ENCODE measurements around the gene NR2F6. TPM values are rescaled to one million over a fixed set of nuclear protein-coding genes. Genes with fewer than 3 reads are reported as not detected.

NR2F6 gene
- total RNA-seq, 1 donor from 2014 or later: 70.9 TPM

- peak overlapping the region; percentile 76 for H3K27ac Mint-ChIP-seq
- H3K4me1 Mint-ChIP-seq (ENCODE audit: unreplicated experiment): peaks cover 27% of the 10 kb centered on the region
- H3K9me3 Mint-ChIP-seq: no peaks in the 10 kb centered on the region
- peak overlapping the region; percentile 56 for H3K4me3 Mint-ChIP-seq
- no peaks in the 10 kb centered on the region for H3K27me3 Mint-ChIP-seq
- TF ChIP-seq CTCF (conservative IDR thresholded peaks at IDR 0.05): no peak
- no peak for DNase-seq (ENCODE audit: extremely low spot score, unreplicated experiment)
- peaks cover 8% of the 10 kb centered on the region for H3K36me3 Mint-ChIP-seq
These were observed 4.8 kb downstream of the NR2F6 start for GRCh38 chr19:17240826-17241399.

GRCh38 chr19:17240062-17240752 lies 5.5 kb downstream of the NR2F6 start:
- Mint-ChIP-seq H3K27me3 (no peaks in the 10 kb centered on the region), H3K4me1 (ENCODE audit: unreplicated experiment) (peaks cover 27% of the 10 kb centered on the region), H3K4me3 (peak overlapping the region; percentile 67), H3K27ac (peak overlapping the region; percentile 76), H3K36me3 (peaks cover 8% of the 10 kb centered on the region), H3K9me3 (no peaks in the 10 kb centered on the region)
- no peak for TF ChIP-seq CTCF (conservative IDR thresholded peaks at IDR 0.05)
- no peak for DNase-seq (ENCODE audit: extremely low spot score, unreplicated experiment)

DNA sequence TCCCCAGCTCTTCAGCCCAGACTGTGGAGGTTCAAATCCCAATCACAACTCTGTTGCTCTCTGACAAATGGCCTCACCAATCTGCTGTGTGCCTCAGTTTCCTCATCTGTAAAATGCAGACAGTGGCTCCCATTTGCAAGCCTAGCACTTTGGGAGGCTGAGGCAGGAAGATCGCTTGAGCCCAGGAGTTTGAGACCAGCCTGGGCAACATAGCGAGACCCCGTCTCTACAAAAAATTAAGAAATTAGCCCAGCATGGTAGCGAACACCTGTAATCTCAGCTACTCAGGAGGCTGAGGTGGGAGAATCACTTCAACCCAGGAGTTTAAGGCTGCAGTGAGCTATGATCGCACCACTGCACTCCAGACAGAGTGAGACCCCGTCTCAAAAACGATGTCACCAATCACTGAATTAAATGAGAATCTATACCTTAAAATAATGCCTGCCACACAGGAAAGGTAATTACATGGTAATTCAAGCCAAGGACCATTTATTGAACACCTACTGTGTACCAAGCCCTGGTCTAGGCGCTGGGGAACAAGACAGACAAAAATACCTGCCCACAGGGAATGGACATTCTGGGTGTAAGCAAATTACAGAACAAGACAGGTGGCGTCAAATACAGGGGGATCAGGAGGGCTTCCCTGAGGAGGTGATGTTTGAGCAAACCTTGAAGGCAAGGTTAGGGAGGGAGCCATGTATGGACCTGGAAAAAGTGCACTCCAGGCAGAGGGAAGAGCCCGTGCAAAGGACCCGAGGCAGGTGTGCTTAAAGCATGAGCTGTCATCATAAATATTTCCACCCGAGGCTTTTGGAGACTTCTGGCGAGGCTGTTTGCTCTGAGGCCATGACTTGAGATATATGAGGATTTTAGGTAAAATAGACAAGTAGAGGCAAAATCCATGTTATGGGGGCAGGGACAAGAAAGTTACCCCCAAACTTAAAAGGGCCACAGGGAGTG lies 7.7 kb downstream of the NR2F6 start:
- Mint-ChIP-seq H3K4me1 (ENCODE audit: unreplicated experiment) (peaks cover 21% of the 10 kb centered on the region), H3K9me3 (no peaks in the 10 kb centered on the region), H3K4me3 (no peak overlapping the region)

GRCh38 chr19:17236811-17237543 lies 8.7 kb downstream of the NR2F6 start:
- Mint-ChIP-seq H3K27me3 (no peaks in the 10 kb centered on the region), H3K27ac (no peak overlapping the region), H3K4me3 (peak overlapping the region; percentile 58), H3K36me3 (peaks cover 8% of the 10 kb centered on the region), H3K9me3 (no peaks in the 10 kb centered on the region), H3K4me1 (ENCODE audit: unreplicated experiment) (peaks cover 17% of the 10 kb centered on the region)
- no peak for TF ChIP-seq CTCF (conservative IDR thresholded peaks at IDR 0.05)
- DNase-seq (ENCODE audit: extremely low spot score, unreplicated experiment): no peak

More for the DNA sequence above, 7.7 kb downstream of the NR2F6 start:
- no peak for DNase-seq (ENCODE audit: extremely low spot score, unreplicated experiment)
- Mint-ChIP-seq H3K27ac (peak overlapping the region; percentile 74), H3K27me3 (no peaks in the 10 kb centered on the region), H3K36me3 (peaks cover 8% of the 10 kb centered on the region)
- no peak for TF ChIP-seq CTCF (conservative IDR thresholded peaks at IDR 0.05)
